ENCODE results near the gene COBLL1. TPM values are rescaled to one million over a fixed set of nuclear protein-coding genes. Genes with fewer than 3 reads are reported as not detected.
A peak's percentile ranks its signal among the peaks of the same experiment; 100 is the strongest.
"Not testable (repeated sequence)": the region's sequence is repeated elsewhere in the genome, so short reads cannot be mapped to it uniquely, and the experiment has no call there.

COBLL1 gene
- total RNA-seq, 1 donor from 2014 or later: 110 TPM

DNA sequence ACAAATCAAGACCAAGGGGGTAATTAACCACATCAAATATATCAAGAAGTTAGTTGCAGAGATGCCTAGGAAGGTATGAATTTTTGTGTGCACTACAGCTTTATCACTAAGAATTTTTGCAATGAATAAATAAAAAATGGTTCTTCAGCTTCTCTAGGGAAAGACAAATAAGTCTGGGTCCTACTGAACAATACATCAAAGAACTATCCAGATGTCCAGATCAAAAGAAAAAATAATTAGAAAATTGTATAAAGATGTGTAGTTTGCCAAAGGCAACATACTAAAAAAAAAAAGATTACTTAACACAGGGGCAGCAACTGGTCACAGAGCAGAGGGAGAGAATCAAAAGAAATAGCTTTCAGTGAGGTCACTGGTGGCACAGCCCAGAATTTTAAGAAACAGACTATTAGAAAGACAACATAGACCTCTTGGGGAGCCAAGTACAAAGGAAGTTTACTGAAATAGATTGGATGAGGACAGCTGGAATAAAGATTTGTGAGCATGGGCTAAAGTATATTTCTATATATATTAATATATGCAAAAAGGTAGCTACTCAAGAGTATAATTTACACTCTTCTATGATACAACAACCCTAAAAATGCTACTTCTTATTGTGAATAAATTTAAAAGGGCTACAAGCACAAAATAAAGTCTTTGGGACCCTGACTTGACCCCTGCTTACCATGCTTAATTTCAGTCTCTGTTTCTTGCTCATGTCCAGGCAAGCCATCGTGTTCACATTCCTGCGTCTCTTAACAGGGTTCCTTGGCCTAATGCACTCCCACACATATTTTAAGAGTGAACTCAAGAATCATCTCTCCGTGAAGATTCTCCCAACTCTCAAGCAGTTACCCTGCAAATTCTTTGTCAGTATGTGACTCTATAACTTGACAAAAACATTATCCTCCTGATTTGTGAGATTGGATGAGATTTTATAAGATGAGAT, 121.4 kb downstream of the COBLL1 start:
- Mint-ChIP-seq H3K4me1 (peaks cover 62% of the 10 kb centered on the region), H3K27ac (peak overlapping the region; percentile 98), H3K27me3 (ENCODE audit: low read depth) (no peaks in the 10 kb centered on the region), H3K36me3 (peaks cover 2% of the 10 kb centered on the region), H3K4me3 (peak overlapping the region; percentile 45), H3K9me3 (no peaks in the 10 kb centered on the region)
- no peak for TF ChIP-seq CTCF (IDR thresholded peaks at IDR 0.05; ENCODE audit: unreplicated experiment)
- no peak for DNase-seq (ENCODE audit: low spot score in 2 of 2, unreplicated experiment in 2 of 2)

- TF ChIP-seq CTCF (IDR thresholded peaks at IDR 0.05; ENCODE audit: unreplicated experiment): peak; percentile 84
- no peak overlapping the region for H3K4me3 Mint-ChIP-seq
- no peaks in the 10 kb centered on the region for H3K27me3 Mint-ChIP-seq (ENCODE audit: low read depth)
- no peaks in the 10 kb centered on the region for H3K9me3 Mint-ChIP-seq
- H3K27ac Mint-ChIP-seq: peak overlapping the region; percentile 33
- no peaks in the 10 kb centered on the region for H3K36me3 Mint-ChIP-seq
- peaks cover 65% of the 10 kb centered on the region for H3K4me1 Mint-ChIP-seq
- no peak for DNase-seq (ENCODE audit: low spot score in 2 of 2, unreplicated experiment in 2 of 2)
These were observed 124.4 kb downstream of the COBLL1 start for GRCh38 chr2:164717000-164717803.

GRCh38 chr2:164714471-164714870, 127.2 kb downstream of the COBLL1 start:
- no peak for DNase-seq (ENCODE audit: low spot score in 2 of 2, unreplicated experiment in 2 of 2)
- H3K36me3 Mint-ChIP-seq: peaks cover 2% of the 10 kb centered on the region
- TF ChIP-seq CTCF (IDR thresholded peaks at IDR 0.05; ENCODE audit: unreplicated experiment): no peak
- H3K4me3 Mint-ChIP-seq: no peak overlapping the region
- H3K27ac Mint-ChIP-seq: peak overlapping the region; percentile 62
- peaks cover 47% of the 10 kb centered on the region for H3K4me1 Mint-ChIP-seq
- no peaks in the 10 kb centered on the region for H3K9me3 Mint-ChIP-seq
- no peaks in the 10 kb centered on the region for H3K27me3 Mint-ChIP-seq (ENCODE audit: low read depth)

DNA sequence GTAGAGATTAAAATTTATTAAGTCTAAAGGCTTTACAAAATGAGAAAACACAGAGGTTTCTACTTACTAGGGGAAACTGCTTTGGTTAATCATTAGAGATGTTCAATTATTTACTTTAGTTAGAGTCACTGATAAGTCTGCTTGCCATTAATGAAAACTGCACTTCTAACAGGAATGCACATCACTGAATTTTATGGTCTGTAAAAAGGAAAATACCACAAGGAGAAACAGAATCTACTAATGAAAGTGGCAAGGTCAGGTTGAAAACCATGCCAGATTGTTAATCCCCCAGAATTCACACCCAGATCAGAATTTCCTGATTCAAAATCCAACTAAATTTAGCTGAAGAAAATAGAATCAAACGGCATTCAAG, 129.9 kb downstream of the COBLL1 start:
- TF ChIP-seq CTCF (IDR thresholded peaks at IDR 0.05; ENCODE audit: unreplicated experiment): no peak
- Mint-ChIP-seq H3K36me3 (peaks cover 11% of the 10 kb centered on the region), H3K27me3 (ENCODE audit: low read depth) (no peaks in the 10 kb centered on the region), H3K9me3 (no peaks in the 10 kb centered on the region), H3K4me3 (no peak overlapping the region), H3K27ac (peak overlapping the region; percentile 69), H3K4me1 (peaks cover 30% of the 10 kb centered on the region)
- no peak for DNase-seq (ENCODE audit: low spot score in 2 of 2, unreplicated experiment in 2 of 2)

GRCh38 chr2:164710837-164711765, 130.5 kb downstream of the COBLL1 start:
- peaks cover 26% of the 10 kb centered on the region for H3K4me1 Mint-ChIP-seq
- no peak for TF ChIP-seq CTCF (IDR thresholded peaks at IDR 0.05; ENCODE audit: unreplicated experiment)
- no peaks in the 10 kb centered on the region for H3K9me3 Mint-ChIP-seq
- H3K4me3 Mint-ChIP-seq: no peak overlapping the region
- H3K27me3 Mint-ChIP-seq (ENCODE audit: low read depth): no peaks in the 10 kb centered on the region
- no peak overlapping the region for H3K27ac Mint-ChIP-seq
- DNase-seq (ENCODE audit: low spot score in 2 of 2, unreplicated experiment in 2 of 2): no peak
- H3K36me3 Mint-ChIP-seq: peaks cover 15% of the 10 kb centered on the region

- peaks cover 21% of the 10 kb centered on the region for H3K4me1 Mint-ChIP-seq
- not testable (repeated sequence) for H3K27ac Mint-ChIP-seq; H3K9me3 Mint-ChIP-seq; H3K4me3 Mint-ChIP-seq; DNase-seq (ENCODE audit: low spot score in 2 of 2, unreplicated experiment in 2 of 2); H3K27me3 Mint-ChIP-seq (ENCODE audit: low read depth)
- H3K36me3 Mint-ChIP-seq: peaks cover 15% of the 10 kb centered on the region
These were observed 131.3 kb downstream of the COBLL1 start for GRCh38 chr2:164710252-164710836.
